ENCODE data around the gene TMEM131.

GRCh38 chr2:97905294-97905693, 90.5 kb downstream of the TMEM131 start:
- TF ChIP-seq CTCF (conservative IDR thresholded peaks at IDR 0.05; ENCODE audit: low read depth in 2 of 2) (no peak), REST (IDR thresholded peaks at IDR 0.05; ENCODE audit: unreplicated experiment) (no peak), ETS1 (IDR thresholded peaks at IDR 0.05) (no peak), EZH2 (IDR thresholded peaks at IDR 0.05; ENCODE audit: low read depth, unreplicated experiment) (no peak), EZH2phosphoT487 (IDR thresholded peaks at IDR 0.05; ENCODE audit: unreplicated experiment) (no peak)
